K562 (cell line): ENCODE measurements around the gene HBB. TPM values are rescaled to one million over a fixed set of nuclear protein-coding genes. Genes with fewer than 3 reads are reported as not detected.

Source experiments
- ATAC-seq: fragments of 200-7000 bp; cut with Tn5 transposase; 3 replicates; pipeline ENCODE4 v1.9.1; 2020; ENCODE audit warnings: moderate library complexity
- BruUV-seq: library from RNA; stranded (reverse); fragments of 400-500 nt; replicated peaks from 2 replicates; lab custom pipeline; 2021; lab: Mats Ljungman, UMichigan
- CTCF ChIA-PET: fragments of 300-600 bp; formaldehyde crosslinking; extraction: SDS; loops from one replicate; lab custom pipeline; 2021; ENCODE audit warnings: low intra/inter-chr PET ratio; lab: Yijun Ruan, JAX
- POLR2A ChIA-PET: fragments of 300-600, 350-650 bp; sonication (Branson Sonifier 250); formaldehyde crosslinking; extraction: SDS; loops from one replicate; lab custom pipeline; 2021; ENCODE audit warnings: antibody characterized with exemption, inconsistent platforms; lab: Yijun Ruan, JAX
- DNase-seq, 4 experiments: peaks; one replicate each; pipeline versions ENCODE4 v3.0.0 to v3.0.0-alpha.2; 2011 to 2018; ENCODE audit warnings: low spot score in 3 of 4, mixed read lengths in 3 of 4; ENCODE audit errors: extremely low read depth in 1 of 4
- FAIRE-seq: peaks from 2 replicates; lab custom pipeline; 2011; peaks lifted over from hg19 to GRCh38; lab: Jason Lieb, UNC
- H2AFZ ChIP-seq: 2 replicates; pipeline ENCODE4 v1.6.0; 2011; ENCODE audit warnings: low read depth, low read length, control low read depth, inconsistent platforms
- H3K27ac ChIP-seq: fragments of 200-600 bp; 3 replicates; pipeline ENCODE4 v1.8.0; 2011; ENCODE audit warnings: low read depth, mild to moderate bottlenecking, control low read depth, inconsistent platforms, low read length, moderate library complexity, mixed read lengths; ENCODE audit errors: extremely low read depth
- H3K27me3 ChIP-seq, 2 experiments: fragments of 300-600 bp in 1 of 2; 2 replicates in 1 of 2; 3 replicates in 1 of 2; pipeline versions ENCODE4 v1.6.0 to v1.8.0; 2011; ENCODE audit warnings: inconsistent platforms in 2 of 2, low read length in 2 of 2, mild to moderate bottlenecking in 1 of 2, mixed read lengths in 1 of 2, moderate library complexity in 1 of 2; ENCODE audit not compliant: control insufficient read depth in 2 of 2, insufficient read depth in 2 of 2
- H3K36me3 ChIP-seq: fragments of 300-600 bp; 3 replicates; pipeline ENCODE4 v1.8.0; 2011; ENCODE audit warnings: mild to moderate bottlenecking, low read length, inconsistent platforms; ENCODE audit not compliant: control insufficient read depth, insufficient read depth
- H3K4me1 ChIP-seq, 2 experiments: fragments of 200-600 bp in 1 of 2; replicated peaks in 1 of 2; 2 replicates in 1 of 2; 3 replicates in 1 of 2; pipeline versions ENCODE4 v1.5.1 to v1.8.0; 2011; ENCODE audit warnings: inconsistent platforms in 2 of 2, low read length in 2 of 2, mild to moderate bottlenecking in 1 of 2, mixed read lengths in 1 of 2, moderate library complexity in 1 of 2; ENCODE audit not compliant: control insufficient read depth in 2 of 2, insufficient read depth in 2 of 2
- H3K4me2 ChIP-seq: 2 replicates; pipeline ENCODE4 v1.6.1; 2011; ENCODE audit warnings: low read length, control low read depth, inconsistent platforms, mixed read lengths; ENCODE audit not compliant: insufficient read depth
- H3K4me3 ChIP-seq: fragments of 200-600 bp; sonication (generic), shearing (Covaris generic); 2 replicates; pipeline ENCODE4 v1.5.1; 2016; ENCODE audit warnings: control low read depth, inconsistent platforms
- H3K79me2 ChIP-seq: fragments of 200-600 bp; 3 replicates; pipeline ENCODE4 v1.8.0; 2011; ENCODE audit warnings: low read length, inconsistent platforms; ENCODE audit not compliant: control insufficient read depth, insufficient read depth
- H3K9ac ChIP-seq, 2 experiments: 2 replicates each; pipeline versions ENCODE4 v1.6.0 to v1.6.1; 2011; ENCODE audit warnings: low read depth in 2 of 2, low read length in 2 of 2, control low read depth in 1 of 2, inconsistent platforms in 1 of 2, mild to moderate bottlenecking in 1 of 2, mixed read lengths in 1 of 2; ENCODE audit not compliant: insufficient read depth in 1 of 2
- H3K9me1 ChIP-seq: one replicate; pipeline ENCODE4 v1.6.0; 2011; ENCODE audit warnings: inconsistent platforms, mild to moderate bottlenecking, low read length, moderate library complexity; ENCODE audit not compliant: control insufficient read depth, insufficient read depth
- H3K9me3 ChIP-seq: replicated peaks from 2 replicates; pipeline ENCODE4 v1.5.1; 2011; ENCODE audit warnings: low read depth, low read length, inconsistent platforms; ENCODE audit not compliant: control insufficient read depth, insufficient read depth
- H4K20me1 ChIP-seq: replicated peaks from 2 replicates; pipeline ENCODE4 v1.6.1; 2011; ENCODE audit warnings: low read length, inconsistent platforms, mixed read lengths; ENCODE audit not compliant: control insufficient read depth, insufficient read depth
- CBFA2T2 ChIP-seq: fragments of 450-650 bp; conservative IDR thresholded peaks from 2 replicates; pipeline ENCODE4 v1.6.1; 2017; ENCODE audit warnings: mild to moderate bottlenecking
- FOXK1 ChIP-seq: sonication (generic); formaldehyde crosslinking; IDR thresholded peaks from 2 replicates; pipeline ENCODE4 v1.8.0; 2022; ENCODE audit warnings: missing genetic modification reagents, mild to moderate bottlenecking, borderline replicate concordance
- GABPB1 ChIP-seq: sonication (generic); formaldehyde crosslinking; IDR thresholded peaks from 2 replicates; pipeline ENCODE4 v1.8.0; 2022; ENCODE audit warnings: mild to moderate bottlenecking, missing genetic modification reagents
- HBP1 ChIP-seq: fragments of 450-650 bp; formaldehyde crosslinking; IDR thresholded peaks from 2 replicates; pipeline ENCODE4 v1.4.0; 2022; ENCODE audit warnings: missing genetic modification characterization
- KDM4B ChIP-seq, 2 experiments: fragments of 450-650 bp in 1 of 2; sonication (generic) in 1 of 2; IDR thresholded peaks; 2 replicates each; pipeline ENCODE4 v1.6.1; 2016 to 2017; ENCODE audit warnings: borderline replicate concordance in 2 of 2, antibody characterized with exemption in 1 of 2, low read depth in 1 of 2, mild to moderate bottlenecking in 1 of 2
- MAZ ChIP-seq, 2 experiments: fragments of 450-650 bp in 1 of 2; sonication (generic) in 1 of 2; formaldehyde crosslinking; IDR thresholded peaks in 1 of 2; conservative IDR thresholded peaks in 1 of 2; 2 replicates each; pipeline versions ENCODE4 v1.4.0 to v1.5.0; 2020; ENCODE audit warnings: mild to moderate bottlenecking in 1 of 2, missing genetic modification reagents in 1 of 2
- NCOA6 ChIP-seq: fragments of 450-650 bp; IDR thresholded peaks from 2 replicates; pipeline ENCODE4 v1.6.1; 2017; ENCODE audit warnings: mild to moderate bottlenecking
- PTRF ChIP-seq: fragments of 450-650 bp; IDR thresholded peaks from 2 replicates; pipeline ENCODE4 v1.6.1; 2016; ENCODE audit warnings: mild to moderate bottlenecking, missing genetic modification characterization, missing compliant biosample characterization
- SOX6 ChIP-seq: fragments of 450-650 bp; IDR thresholded peaks from 2 replicates; pipeline ENCODE4 v1.6.1; 2014; ENCODE audit warnings: mild to moderate bottlenecking
- TAF9B ChIP-seq: fragments of 450-650 bp; IDR thresholded peaks from 2 replicates; pipeline ENCODE4 v1.6.1; 2018; ENCODE audit warnings: mild to moderate bottlenecking; ENCODE audit not compliant: partially characterized antibody
- ZNF445 ChIP-seq: fragments of 250-450 bp; sonication (Bioruptor Pico); IDR thresholded peaks from 2 replicates; pipeline ENCODE4 v1.4.0; 2020; ENCODE audit warnings: low read depth, mild to moderate bottlenecking, moderate library complexity
- ZNF740 ChIP-seq, 3 experiments: fragments of 200-800 bp in 1 of 3; sonication (Bioruptor generic) in 1 of 3; sonication (generic) in 1 of 3; formaldehyde crosslinking in 1 of 3; IDR thresholded peaks; 2 replicates each; pipeline versions ENCODE4 v1.6.1 to v1.8.0; 2016 to 2022; ENCODE audit warnings: mild to moderate bottlenecking in 2 of 3, missing compliant biosample characterization in 2 of 3, missing genetic modification characterization in 2 of 3, missing genetic modification reagents in 1 of 3
- WGBS: fragments of 100-300 bp; shearing (Covaris generic); methylation state at CpG from one replicate; pipeline ENCODE4 v1.1.6; 2016; ENCODE audit warnings: low coverage, mixed read lengths; ENCODE audit not compliant: insufficient coverage; ENCODE audit errors: missing lambda C conversion rate; 5-methylcytosine and 5-hydroxymethylcytosine counted together
- in situ Hi-C: fragments of 300-500 bp; cut with MboI; formaldehyde crosslinking; loops from 4 replicates; pipeline ENCODE4 v1.15.0; 2018; ENCODE audit warnings: inconsistent platforms, mixed read lengths
- intact Hi-C: fragments of 100-400 bp; cut with micrococcal nuclease; formaldehyde crosslinking; loops from 2 replicates; pipeline ENCODE4 v1.14.2; 2022
- polyA plus RNA-seq, 8 experiments: library from polyadenylated mRNA; depleted of rRNA in 4 of 8; stranded (reverse) in 5 of 8; unstranded in 3 of 8; fragments of >200 nt; fragmentation: Nextera tagmentation in 2 of 8; fragmentation: Illumina TruSeq in 1 of 8; extraction: Ambion mirVana in 2 of 8; extraction: Trizol in 1 of 8; gene quantifications; 2 replicates each; pipeline versions ENCODE4 v1.2.1 to v1.2.3, GENCODE V29; 2011 to 2014; ENCODE audit warnings: inconsistent platforms in 1 of 8, missing spikeins in 1 of 8
- total RNA-seq, 7 experiments: library from RNA; depleted of rRNA in 6 of 7; stranded (reverse); fragments of >200 nt in 6 of 7; fragmentation: Illumina TruSeq in 2 of 7; extraction: Trizol in 2 of 7; gene quantifications; 2 replicates each; pipeline versions ENCODE4 v1.2.1 to v1.2.3, GENCODE V29; 2011 to 2021; ENCODE audit warnings: low replicate concordance in 1 of 7
- TF ChIP-seq, protein P1 (sequence below): fragments of 250-450 bp; sonication (Bioruptor Pico); IDR thresholded peaks from 2 replicates; pipeline ENCODE4 v1.4.0; 2020; ENCODE audit warnings: mild to moderate bottlenecking, moderate library complexity

HBB gene
- total and polyA plus RNA-seq, 9 of the 15 experiments (the other 6 are each of a cell fraction or from before 2014, with no cell fraction given), result 0.33 to 3.4 (median 1.2) TPM; not detected in 2

- TF ChIP-seq ZNF740 (CRISPR knock-in tag; IDR thresholded peaks at IDR 0.05) (no peak), ZNF740 (tag; IDR thresholded peaks at IDR 0.05) (no peak), CBFA2T2 (peak; percentile 60), KDM4B (IDR thresholded peaks at IDR 0.05; ENCODE audit: borderline replicate concordance in 2 of 2, low read depth in 1 of 2) (no peak), ZNF445 (CRISPR knock-in tag) (no peak), MAZ (CRISPR knock-in tag; conservative IDR thresholded peaks at IDR 0.05 in 1 of 2, IDR thresholded peaks at IDR 0.05 in 1 of 2) (0 out of 4 replicates have a peak, but pooled peaks of 1 of the 2 experiments have one; percentile 9)
Measured at GRCh38 chr11:5224538-5225479, 2.1 kb downstream of the HBB start (continued).

DNA sequence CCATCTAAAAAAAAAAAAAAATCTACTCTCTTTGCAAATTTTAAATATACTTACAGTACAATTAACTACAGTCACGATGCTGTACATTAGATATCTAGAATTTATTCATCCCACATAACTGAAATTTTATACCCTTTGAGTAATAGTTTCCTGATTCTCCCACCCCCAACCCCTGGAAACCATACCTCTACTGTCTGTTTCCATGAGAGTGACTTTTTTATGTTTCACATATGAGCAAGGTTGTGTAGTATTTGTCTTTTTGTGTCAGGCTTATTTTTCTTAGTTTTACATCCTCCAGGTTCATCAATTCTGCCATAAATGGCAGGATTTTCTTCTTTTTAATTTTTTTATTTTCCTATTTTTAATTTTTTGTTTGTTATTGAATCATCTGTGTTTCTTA is 3.2 kb downstream of the HBB start:
- ChIA-PET CTCF (interaction anchor here (0.6 kb wide), 1 partner anchor 10 kb away, joined by 3 read pairs; the partner anchor contains the start of gene HBD), POLR2A (no interaction called here)
- ATAC-seq (no peak), FAIRE-seq (no peak), DNase-seq (no peak)
- Histone ChIP-seq H3K4me2 (no peak overlapping the region), H4K20me1 (no peaks in the 10 kb centered on the region), H3K27ac (no peak overlapping the region), H3K27me3 (no peaks in the 10 kb centered on the region), H2AFZ (no peak overlapping the region), H3K36me3 (no peaks in the 10 kb centered on the region), H3K9me1 (no peaks in the 10 kb centered on the region), H3K79me2 (no peaks in the 10 kb centered on the region), H3K4me3 (no peak overlapping the region), H3K9ac (no peak overlapping the region), H3K9me3 (no peaks in the 10 kb centered on the region), H3K4me1 (peaks cover 9 to 17% of the 10 kb centered on the region in 2 experiments; a peak in 4 of 5 replicates)
- BruUV-seq, result no TSS peak
- WGBS, result 89% methylated on average over 1 of the region's 1 CpG
- in situ Hi-C loops, result no loop called here
- intact Hi-C loops, result no loop called here
- TF ChIP-seq SOX6 (no peak), FOXK1 (CRISPR knock-in tag) (no peak), NCOA6 (no peak), TAF9B (no peak), GABPB1 (CRISPR knock-in tag) (no peak), PTRF (no peak), HBP1 (CRISPR knock-in tag) (no peak)
- TF ChIP-seq, protein P1, sequence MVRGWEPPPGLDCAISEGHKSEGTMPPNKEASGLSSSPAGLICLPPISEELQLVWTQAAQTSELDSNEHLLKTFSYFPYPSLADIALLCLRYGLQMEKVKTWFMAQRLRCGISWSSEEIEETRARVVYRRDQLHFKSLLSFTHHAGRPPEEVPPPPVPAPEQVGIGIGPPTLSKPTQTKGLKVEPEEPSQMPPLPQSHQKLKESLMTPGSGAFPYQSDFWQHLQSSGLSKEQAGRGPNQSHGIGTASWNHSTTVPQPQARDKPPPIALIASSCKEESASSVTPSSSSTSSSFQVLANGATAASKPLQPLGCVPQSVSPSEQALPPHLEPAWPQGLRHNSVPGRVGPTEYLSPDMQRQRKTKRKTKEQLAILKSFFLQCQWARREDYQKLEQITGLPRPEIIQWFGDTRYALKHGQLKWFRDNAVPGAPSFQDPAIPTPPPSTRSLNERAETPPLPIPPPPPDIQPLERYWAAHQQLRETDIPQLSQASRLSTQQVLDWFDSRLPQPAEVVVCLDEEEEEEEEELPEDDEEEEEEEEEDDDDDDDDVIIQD (CRISPR knock-in tag), result no peak
